ENCODE results near the gene EFCAB8.

- TF ChIP-seq CTCF (IDR thresholded peaks at IDR 0.05), result no peak
- TF ChIP-seq POLR2A (IDR thresholded peaks at IDR 0.05), result no peak
Measured at GRCh38 chr20:32988008-32988407, 129.3 kb downstream of the EFCAB8 start.

All from body of pancreas (tissue), 4 donors.